ENCODE measurements around the gene POMT1.
"Not testable (repeated sequence)": the region's sequence is repeated elsewhere in the genome, so short reads cannot be mapped to it uniquely, and the experiment has no call there.

Gene POMT1

DNA sequence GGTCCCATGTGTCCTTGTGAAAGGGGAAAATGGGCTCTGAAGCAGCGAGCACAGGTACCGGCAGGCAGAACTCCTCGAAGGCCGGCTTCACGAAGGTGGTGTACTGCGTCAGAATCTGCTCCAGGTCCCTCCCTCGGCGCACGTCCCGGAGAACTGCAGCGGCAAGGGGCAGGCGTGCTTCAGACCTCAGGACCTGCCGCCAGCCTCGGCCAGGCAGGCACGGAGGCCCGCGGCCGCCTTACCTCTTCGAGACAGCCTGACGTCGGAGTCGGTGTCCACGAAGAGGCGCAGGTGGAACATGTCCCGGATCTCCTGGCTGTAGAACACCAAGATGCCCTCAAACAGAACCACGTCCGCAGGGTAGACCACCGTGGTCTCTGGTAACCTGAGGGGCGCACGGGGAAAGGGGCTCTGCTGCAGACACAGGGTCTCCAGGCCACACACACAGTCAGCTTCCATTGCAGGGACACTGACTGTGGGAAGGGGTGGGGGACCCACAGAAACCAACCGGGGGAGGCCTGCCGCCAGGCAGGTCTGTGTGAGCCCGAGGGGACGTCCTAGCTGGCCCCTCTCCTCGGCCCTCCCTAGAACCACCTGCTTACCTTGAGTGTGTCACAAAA is 26.3 kb downstream of the POMT1 start:
- no peak for DNase-seq

DNA sequence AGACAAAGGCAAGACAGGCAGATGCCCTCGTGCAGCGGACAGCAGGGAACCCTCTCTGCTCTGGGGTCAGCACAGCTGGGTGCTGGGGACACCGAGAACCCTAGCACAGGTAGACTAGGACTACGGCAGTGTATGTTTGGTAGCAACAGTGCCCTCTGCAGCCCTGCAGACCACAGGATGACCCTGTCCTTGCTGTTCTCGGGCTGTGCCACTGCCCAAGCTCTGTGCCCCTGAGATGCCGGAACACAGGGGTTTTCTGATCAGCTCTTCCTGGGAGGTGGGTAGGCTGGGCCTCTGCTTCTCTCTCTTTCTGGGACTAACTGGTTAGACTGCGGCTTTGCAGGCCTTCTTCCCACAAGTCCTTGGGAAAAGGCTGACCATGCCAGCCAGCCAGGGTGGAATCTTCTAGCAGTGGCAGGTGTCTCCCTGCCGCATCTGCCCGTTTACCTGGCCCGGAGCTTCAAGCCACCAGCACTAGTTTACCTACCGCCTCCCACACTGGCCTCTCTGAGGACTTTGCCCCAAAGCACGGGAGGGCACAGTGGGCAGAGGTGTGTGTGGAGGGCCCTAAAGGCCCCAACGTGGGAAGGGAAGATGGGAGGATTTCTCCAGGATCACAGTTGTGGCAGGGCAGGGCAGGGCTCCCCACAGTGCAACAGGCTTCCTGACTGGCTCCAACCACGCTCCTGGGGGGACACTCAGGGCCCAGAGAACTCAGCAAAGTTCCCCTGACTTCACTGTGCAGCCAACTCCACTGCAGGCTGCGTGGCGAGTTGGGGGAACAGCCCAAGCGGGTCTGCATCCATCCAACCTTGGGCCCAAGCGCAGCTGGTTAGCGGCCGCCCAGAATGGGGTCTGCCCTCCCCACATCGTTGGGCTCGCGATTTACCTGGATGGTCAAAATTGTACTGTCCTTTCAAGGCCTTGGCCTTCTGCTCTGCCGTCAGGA is 27.2 kb downstream of the POMT1 start:
- no peak for DNase-seq

DNA sequence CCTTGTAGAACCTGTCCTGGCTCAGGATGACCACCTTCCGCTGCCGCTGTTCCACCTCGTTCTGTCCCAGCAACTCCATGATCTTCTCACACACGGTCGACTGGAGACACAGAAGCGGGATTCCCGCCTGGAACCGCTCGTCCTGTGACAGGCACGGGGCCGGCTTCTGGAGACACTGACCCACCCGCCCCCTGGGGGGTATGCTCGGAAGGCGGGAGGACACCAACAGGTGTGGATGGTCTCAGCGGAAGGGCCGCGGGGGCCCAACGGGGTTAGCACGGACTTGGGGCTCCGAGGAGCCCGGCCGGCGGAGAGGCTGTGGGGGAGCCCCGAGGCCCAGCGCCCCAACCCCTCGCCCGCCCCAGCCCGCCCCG is 27.8 kb downstream of the POMT1 start:
- DNase-seq = peak; percentile 18

DNA sequence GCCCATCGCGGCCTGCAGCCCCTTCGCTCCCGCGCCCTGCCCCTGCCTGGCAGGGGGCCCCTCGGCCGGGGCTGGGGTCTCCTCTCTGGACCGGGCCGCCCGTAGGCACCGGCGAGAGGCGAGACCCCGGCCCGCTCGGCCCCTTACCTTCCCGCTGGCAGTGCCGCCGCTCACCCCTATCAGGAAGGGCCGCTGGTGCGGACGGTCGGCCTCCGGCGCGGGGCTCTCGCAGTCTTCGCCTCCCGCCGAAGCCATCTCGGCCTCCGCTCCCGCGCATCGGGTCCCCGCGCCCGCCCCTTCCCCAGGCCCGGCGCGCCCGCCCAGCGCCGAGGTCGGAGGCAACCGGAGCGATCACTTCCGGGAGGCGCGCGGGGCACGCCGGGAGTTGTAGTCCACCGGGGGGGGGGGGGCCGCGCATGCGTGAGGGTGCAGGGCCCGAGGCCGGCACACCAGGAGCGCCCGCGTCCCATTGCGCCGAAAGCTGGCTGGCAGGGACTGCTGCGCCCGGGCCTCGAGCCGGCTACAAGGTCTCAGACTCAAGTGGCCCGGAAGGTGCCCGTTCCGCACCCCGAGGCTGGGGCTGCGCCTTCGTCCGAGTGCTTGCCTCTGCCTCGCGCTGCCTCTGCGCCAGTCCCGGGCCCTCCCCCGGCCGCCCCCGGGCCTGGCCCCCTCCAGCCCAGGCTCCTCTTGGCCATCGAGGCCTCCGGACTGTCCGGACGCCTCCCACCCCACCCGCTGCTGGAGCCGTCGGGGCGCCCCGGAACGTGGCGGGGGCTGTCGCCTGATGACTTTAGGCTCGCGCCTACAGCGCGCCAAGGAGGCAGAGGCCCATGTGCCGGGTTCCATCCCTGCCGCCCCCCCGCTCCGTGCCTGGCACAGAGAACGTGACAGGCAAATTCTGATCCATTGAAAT is 28.5 kb downstream of the POMT1 start, which contains the start of gene UCK1:
Gene UCK1 (minus strand): TSS at position 344 of the 913 bp plus-strand sequence. CDS start 89 bp downstream, at position 255.
- DNase-seq = peak; percentile 94

DNA sequence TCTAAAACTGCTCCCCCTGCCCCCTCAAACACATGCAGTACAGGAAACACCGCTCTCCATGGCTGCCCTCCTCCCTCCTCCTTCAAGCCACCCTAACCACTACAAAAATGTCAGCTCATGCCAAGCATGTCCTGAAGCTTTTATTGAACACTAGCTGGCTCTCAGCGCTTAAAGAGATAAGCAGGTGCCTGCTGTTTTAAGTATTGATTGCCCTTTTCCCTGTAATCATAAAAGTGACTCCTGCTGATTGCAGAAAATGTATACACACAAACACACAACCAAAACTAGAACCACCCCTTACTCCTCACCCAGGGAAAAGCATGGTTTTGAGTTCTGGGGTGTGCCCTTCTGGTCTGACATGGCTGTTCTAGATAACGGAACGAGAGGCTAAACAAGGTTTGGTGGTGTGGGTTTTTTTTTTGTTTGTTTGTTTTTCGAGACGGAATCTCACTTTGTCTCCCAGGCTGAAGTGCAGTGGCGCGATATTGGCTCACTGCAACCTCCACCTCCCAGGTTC is 32.1 kb downstream of the POMT1 start:
- no peak for DNase-seq

DNA sequence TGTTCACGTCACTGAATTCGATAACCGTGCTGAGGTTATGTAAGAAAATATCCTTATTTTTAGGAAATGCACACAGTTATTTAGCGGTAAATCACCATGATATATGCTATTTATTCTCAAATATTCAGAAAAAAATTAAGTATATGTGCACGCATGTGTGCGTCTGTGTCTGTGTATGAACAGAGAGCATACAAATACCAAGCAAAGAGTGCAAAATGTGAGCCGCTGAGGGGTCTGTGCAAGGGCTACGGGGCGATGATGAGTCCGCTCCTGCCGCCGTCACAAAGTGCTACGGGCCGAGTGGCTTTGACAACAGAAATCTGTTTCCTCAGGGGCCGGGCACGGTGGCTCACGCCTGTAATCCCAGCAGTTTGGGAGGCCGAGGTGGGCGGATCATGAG is 35.2 kb downstream of the POMT1 start:
- no peak for DNase-seq

DNA sequence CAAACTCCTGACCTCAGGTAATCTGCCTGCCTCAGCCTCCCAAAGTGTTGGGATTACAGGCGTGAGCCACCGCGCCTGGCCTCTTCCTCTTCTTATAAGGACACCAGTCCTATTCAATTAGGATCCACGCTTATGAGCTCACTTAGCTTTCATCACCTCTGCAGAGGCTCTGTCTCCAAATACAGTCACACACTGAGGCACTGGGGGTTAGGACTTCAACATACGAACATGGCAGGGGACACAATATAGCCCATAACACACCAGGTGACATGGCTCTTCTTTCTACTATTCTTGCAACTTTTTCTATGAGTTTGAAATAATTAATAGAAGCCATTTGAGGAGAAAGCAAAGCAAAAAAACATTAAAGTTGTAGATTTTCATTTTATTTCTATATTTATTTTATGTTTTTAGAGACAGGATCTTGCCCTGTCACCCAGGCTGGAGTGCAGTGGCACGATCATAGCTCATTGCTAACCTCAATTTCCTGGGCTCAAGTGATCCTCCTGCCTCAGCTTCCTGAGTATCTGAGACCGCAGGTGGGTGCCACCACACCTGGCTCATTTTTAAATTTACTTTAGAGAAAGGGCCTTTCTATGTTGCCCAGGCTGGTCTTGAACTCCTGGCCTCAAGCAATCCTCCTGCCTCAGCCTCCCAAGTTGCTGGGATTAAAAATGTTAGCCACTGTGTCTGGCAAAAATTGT is 36.7 kb downstream of the POMT1 start:
- DNase-seq = no peak

DNA sequence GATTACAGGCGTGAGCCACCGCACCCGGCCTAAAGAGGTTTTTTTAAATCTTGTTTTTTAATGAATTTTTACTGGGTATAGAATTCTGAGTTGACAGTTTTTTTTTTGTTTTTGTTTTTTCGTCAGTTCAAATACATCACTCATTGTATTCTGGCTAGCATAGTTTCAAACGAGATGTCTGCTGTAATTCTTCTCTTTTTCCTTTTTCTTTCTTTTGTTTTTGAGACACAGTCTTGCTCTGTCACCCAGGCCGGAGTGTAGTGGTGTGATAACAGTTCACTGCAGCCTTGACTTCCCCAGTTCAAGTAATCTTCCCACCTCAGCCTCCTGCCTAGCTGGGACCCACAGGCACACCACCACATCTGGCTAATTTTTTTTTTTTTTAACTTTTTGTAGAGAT is 40.4 kb downstream of the POMT1 start:
- no peak for DNase-seq

DNA sequence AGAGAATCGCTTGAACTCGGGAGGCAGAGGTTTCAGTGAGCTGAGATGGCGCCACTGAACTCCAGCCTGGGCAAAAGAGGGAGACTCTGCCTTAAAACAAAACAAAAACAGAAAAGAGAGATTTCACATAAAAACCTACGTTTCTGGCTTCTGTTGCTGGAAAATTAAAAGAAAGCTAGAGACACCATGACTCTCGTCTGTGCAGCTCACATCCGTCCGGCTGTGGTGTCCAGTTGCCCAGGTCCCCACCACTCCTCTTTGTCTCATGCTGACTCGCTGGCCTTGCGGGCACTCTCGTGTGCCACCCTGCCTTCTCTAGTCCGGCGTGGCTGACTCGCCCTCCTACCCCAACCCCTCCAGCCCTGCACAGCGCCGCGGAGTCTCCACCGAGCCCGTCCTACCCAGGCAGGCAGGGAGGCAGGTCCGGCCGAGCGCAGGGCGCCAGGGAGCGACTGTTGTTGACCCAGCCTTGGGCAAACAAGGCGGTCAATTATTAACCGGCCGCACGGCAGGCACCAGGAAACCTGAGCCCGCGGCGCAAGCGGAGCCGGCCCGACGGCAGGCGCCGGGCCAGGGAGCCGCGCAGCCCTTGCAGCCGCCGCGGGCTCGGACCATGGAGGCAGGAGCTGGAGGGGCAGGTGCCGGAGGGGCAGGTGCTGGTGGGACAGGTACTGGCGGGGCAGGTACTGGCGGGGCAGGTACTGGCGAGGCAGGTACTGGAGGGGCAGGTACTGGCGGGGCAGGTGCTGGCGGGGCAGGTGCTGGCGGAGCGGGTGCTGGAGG is 42.5 kb downstream of the POMT1 start, which contains the start of gene PRRT1B:
Gene PRRT1B (plus strand): TSS at position 521 of the 783 bp plus-strand sequence. CDS start 93 bp downstream, at position 614.
- no peak for DNase-seq

DNA sequence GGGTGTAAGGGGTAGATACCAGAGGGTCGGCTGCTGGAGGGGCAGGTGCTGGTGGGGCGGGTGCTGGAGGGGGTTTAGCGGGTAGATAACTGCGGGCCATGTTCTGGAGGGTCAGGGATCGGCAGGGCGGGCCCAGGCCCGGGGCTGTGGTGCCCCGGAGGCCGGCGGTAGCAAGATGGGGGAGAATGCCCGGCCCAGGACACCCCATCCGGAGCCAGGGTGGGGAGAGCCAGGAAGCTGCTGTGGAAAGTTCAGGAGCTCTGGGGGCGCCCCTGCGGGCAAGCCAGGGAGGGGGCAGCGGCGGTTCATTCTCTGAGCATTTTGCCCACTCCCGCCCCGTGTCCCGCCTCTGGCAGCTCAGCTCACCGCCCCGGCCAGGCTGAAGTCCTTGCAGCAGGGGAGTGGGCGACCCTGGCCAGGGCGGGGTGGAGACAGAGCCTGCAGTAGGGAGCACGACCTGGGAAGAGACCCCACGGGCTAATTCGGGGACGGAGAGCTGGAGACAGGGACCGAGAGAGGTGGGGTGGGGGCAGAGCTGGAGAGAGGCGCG is 43.1 kb downstream of the POMT1 start:
- no peak for DNase-seq

DNA sequence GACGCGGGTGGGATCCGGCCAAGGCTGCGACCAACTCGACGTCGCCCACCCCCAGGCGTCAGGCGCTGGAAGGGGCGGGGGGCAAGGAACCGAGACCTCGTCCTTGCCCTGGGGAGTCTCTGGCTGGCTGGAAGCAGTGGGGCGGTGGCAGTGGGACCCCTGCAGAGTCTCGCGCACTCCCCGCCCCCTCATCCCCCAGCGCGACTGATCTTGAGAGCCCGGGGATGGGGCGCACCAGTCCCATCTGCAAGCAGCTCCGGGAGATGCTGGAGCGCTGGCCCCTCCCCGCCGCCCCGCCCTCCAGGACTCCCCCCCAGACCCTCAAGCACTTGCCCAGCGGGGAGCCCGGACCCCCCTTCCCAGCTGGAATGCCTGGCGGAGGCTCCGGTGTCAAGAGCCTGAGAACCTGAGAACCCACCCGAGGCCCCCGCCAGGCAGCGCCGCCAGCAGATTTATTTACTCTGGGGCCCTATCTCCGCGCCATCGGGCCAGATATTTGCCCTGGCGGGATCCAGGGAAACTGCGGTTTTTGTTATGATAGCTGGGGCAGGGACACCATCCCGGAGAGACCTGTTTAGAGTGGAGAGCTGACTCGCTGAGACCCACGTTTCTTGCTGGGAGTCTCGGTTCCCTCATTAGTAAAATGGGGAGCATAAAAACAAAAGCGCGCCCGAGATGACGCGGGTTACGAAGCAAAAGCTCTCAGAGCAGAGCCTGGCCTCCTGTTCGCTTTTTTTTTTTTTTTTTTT is 43.8 kb downstream of the POMT1 start:
- DNase-seq = peak; percentile 92

DNA sequence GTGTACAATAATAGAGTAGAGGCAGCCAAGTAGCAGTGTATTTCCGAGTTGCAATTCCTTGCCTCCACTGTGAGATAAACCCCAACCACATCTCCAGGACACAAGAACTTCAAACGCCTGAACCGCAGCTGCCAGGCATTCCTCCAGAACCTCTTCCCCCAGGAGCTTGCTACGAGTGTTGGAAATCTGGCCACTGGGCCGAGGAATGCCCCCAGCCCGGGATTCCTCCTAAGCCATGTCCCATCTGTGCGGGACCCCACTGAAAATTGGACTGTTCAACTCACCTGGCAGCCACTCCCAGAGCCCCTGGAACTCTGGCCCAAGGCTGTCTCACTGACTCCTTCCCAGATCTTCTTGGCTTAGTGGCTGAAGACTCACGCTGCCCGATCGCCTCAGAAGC is 46.5 kb downstream of the POMT1 start:
- not testable (repeated sequence) for DNase-seq

DNA sequence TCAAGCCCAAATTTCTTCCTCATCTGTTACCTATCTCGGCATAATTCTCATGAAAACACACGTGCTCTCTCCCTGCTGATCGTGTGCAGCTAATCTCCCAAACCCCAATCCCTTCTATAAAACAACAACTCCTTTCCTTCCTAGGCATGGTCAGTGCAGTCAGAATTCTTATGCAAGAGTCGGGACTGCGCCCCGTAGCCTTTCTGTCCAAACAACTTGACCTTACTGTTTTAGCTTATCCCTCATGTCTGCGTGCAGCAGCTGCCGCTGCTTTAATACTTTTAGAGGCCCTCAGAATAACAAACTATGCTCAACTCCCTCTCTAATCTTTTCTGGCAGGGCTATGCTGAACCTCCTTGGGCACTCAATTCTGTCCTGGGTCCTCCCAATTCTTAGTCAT is 47.7 kb downstream of the POMT1 start:
- not testable (repeated sequence) for DNase-seq

DNA sequence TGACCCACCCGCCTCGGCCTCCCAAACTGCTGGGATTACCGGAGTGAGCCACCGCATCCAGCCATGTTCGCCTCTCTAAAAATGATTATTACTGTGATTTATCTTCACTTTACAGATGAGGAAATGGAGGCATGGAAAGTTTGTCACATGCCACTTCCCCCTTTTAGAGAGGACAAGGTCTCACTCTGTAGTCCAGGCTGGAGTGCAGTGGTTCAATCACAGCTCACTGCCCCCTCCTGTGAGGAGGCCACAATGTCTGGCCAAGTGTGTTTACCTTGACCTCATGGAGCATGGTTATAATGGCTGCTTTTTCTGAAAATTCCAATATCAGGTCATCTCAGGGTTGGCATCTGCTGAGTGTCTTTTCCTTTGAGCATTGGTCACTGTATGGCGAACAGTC is 49.3 kb downstream of the POMT1 start:
- no peak for DNase-seq

DNA sequence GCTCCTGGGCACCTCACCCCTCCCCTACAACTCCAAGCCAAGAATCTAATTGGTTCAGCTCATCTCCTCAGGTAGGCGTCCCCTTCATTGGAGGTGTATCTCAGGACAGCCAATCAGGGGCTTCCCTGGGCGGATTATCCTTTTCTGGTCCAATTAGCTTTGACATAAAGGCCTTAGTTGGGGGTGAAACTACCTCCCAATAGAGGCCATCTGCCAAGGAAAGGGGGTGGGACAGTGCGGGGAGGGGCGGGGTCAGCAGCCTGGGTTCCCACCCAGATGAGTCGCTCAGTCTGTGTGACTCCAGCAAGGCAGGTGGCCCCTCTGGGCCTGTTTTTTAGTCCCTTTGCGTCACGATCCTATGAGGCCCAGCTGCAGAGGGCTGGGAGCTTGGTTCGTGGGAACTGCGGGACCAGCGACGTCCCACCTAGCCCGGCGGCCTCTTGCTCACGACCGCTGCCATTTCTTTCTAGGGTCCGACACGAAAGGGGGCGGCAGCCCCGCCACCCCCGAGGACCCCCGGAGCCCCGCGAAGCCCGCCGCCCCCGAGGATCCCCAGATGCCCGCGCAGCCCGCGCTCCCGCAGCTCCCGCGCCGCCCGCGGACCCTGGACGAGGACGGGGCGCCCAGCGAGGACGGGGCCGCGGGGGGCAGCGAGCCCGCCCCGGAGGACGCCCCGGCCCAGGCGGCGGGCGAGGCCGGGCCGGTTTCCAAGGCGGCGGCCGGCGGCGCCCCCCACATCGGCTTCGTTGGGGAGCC is 51.5 kb downstream of the POMT1 start:
- DNase-seq = no peak

DNA sequence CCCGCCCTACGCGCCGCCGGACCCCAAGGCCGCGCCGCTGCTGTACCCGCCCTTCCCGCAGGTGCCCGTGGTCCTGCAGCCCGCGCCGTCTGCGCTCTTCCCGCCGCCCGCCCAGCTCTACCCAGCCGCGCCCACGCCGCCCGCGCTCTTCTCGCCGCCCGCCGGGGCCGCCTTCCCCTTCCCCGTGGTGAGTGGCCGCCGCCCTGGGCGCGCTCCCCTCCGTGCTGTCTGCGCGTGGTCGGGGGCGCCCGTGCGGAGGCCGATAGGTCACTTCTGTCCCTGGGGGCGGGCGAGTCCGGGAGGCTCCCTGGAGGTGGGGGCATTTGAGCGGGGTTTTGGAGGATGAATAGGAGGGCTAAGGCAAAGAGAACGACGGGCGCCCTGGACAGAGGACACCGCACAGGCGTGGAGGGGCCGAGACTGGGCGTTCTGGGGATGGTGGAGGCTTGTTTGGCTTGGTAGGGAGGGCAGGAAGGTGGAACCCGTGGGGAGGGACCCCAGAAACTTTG is 52.2 kb downstream of the POMT1 start:
- DNase-seq = no peak

DNA sequence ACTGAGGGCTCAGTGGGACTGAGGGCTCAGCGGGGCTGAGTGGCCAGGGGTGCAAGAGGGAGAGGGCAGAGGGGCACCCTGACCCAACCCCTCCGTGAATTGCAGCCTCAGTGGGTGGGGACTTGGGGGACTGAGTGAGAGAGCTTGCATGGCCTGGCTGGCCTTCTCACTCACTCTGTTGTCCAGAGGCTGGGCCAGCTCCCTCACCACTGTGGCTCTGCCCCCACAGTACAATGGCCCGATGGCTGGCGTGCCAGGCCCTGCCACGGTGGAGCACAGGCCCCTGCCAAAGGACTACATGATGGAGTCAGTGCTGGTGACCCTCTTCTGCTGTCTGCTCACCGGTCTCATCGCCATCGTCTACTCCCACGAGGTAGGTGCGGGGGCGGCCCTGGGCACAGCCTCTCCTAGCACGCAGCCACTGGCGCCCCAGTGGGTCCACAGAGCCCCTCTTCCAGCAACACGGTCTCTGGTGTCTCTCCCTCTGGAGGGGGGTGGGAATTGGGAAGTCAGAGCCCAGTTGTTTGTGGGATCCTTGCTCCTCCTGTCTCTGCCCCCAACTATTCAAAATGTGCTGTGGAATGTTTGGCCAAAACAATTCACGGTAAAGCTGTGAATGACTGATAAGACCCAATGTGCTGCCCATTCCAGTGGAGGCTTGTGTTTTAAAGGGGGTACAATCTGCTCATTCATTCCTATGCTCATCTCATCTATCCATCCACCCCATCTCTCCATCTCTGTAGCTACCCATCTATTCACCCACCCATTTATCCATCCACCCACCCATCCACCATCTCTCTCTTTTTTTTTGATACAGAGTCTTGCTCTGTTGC is 53.3 kb downstream of the POMT1 start:
- DNase-seq = no peak

DNA sequence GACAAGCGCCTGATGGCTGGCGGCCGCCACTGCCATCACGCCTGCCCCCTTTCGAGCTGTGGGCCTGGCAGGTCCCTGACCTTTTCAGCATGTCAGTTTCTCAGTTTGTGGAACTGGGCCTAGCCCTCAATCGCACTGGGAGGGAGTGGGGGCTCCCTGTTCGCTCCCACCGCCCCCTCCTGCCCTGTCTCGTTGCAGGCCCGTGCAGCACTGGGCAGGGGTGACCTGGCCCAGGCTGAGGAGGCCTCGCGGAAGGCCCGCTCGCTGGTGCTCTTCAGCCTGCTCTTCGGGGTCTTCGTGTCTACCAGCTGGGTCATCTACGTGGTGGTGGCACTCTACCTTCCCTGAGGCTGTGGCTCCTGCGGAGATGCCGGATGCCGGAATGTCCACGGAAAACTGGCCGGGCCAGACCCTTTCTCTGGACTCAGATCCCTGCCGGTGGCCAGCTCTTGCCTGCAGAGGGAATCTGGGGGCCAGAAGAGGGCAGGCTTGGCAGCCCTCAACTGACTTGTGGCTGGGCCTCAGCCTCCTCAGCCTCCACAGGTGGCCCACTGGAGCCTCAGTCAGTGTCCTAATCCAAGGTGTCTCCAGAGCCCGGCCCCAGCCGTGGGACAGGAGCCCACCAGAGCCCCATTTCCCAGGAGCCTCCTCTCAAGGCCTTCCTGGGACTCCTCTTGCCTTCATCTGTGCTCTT is 55.3 kb downstream of the POMT1 start:
- no peak for DNase-seq

Data from NCI-H2171 (cell line).